GM21390 (cell line): ENCODE results near the gene MAP4.
"Not testable (repeated sequence)": the region's sequence is repeated elsewhere in the genome, so short reads cannot be mapped to it uniquely, and the experiment has no call there.

Experiments used
- ATAC-seq: cut with Tn5 transposase; IDR thresholded peaks from one replicate; pipeline ENCODE4 v1.9.1; 2021; ENCODE audit not compliant: unreplicated experiment

The MAP4 gene

GRCh38 chr3:48016301-48016973, at the start of gene MAP4:
TSS of gene MAP4 (minus strand) at chr3:48016416. CDS start at chr3:47998860, 17,556 bp downstream.
- ATAC-seq = no peak

- ATAC-seq = no peak
Measured at GRCh38 chr3:48065035-48065434, 48.8 kb upstream of the MAP4 start.

- no peak for ATAC-seq
Measured at GRCh38 chr3:48064292-48064829, 48.1 kb upstream of the MAP4 start.

- not testable (repeated sequence) for ATAC-seq
Measured at GRCh38 chr3:48061586-48061985, 45.4 kb upstream of the MAP4 start.

GRCh38 chr3:48058091-48058490, 41.9 kb upstream of the MAP4 start:
- no peak for ATAC-seq

- no peak for ATAC-seq
Measured at GRCh38 chr3:48057521-48057920, 41.3 kb upstream of the MAP4 start.

GRCh38 chr3:48047841-48048464, 31.7 kb upstream of the MAP4 start:
- ATAC-seq = no peak

GRCh38 chr3:48042071-48042760, 26.0 kb upstream of the MAP4 start:
- ATAC-seq = no peak

- no peak for ATAC-seq
Measured at GRCh38 chr3:48039487-48040190, 23.4 kb upstream of the MAP4 start.

- no peak for ATAC-seq
Measured at GRCh38 chr3:48038971-48039481, 22.8 kb upstream of the MAP4 start.

GRCh38 chr3:48034000-48034516, 17.8 kb upstream of the MAP4 start:
- ATAC-seq = no peak

GRCh38 chr3:48030188-48030587, 14.0 kb upstream of the MAP4 start:
- ATAC-seq = no peak

GRCh38 chr3:48026951-48027908, 11.0 kb upstream of the MAP4 start:
- no peak for ATAC-seq

GRCh38 chr3:48026098-48026497, 9.9 kb upstream of the MAP4 start:
- ATAC-seq = no peak

GRCh38 chr3:48024401-48024800, 8.2 kb upstream of the MAP4 start:
- no peak for ATAC-seq

GRCh38 chr3:48023377-48023776, 7.2 kb upstream of the MAP4 start:
- ATAC-seq = no peak

GRCh38 chr3:48022178-48022577, 6.0 kb upstream of the MAP4 start:
- ATAC-seq = no peak

- ATAC-seq = no peak
Measured at GRCh38 chr3:48018841-48019240, 2.6 kb upstream of the MAP4 start.

- no peak for ATAC-seq
Measured at GRCh38 chr3:48015431-48016180, 610 bp downstream of the MAP4 start.
